Suprapubic skin (tissue), 4 donors: ENCODE results near the gene LTV1.

Experiments used
- CTCF ChIP-seq, 2 donors: fragments of 200-600 bp in 1 of 2; fragments of 450-650 bp in 1 of 2; sonication (generic) in 1 of 2; IDR thresholded peaks; one replicate each; pipeline ENCODE4 v1.5.1; 2016 to 2019; ENCODE audit warnings: antibody characterized with exemption in 2 of 2, mild to moderate bottlenecking in 1 of 2, moderate library complexity in 1 of 2
- EP300 ChIP-seq: sonication (generic); formaldehyde crosslinking; IDR thresholded peaks from one replicate; pipeline ENCODE4 v1.6.1; 2017; ENCODE audit warnings: antibody characterized with exemption
- POLR2A ChIP-seq, 2 donors: fragments of 450-650 bp; IDR thresholded peaks; one replicate each; pipeline ENCODE4 v1.6.1; 2017; ENCODE audit warnings: antibody characterized with exemption in 2 of 2, mild to moderate bottlenecking in 2 of 2, moderate library complexity in 2 of 2
- POLR2AphosphoS5 ChIP-seq, 3 donors: sonication (generic); formaldehyde crosslinking; IDR thresholded peaks; one replicate each; pipeline ENCODE4 v1.6.1; 2017; ENCODE audit warnings: antibody characterized with exemption in 3 of 3

- TF ChIP-seq POLR2AphosphoS5 (IDR thresholded peaks at IDR 0.05) (no peak), CTCF (IDR thresholded peaks at IDR 0.05) (no peak), POLR2A (IDR thresholded peaks at IDR 0.05) (no peak), EP300 (no peak)
Measured at GRCh38 chr6:143867236-143867635, 24.1 kb downstream of the LTV1 start.
